Loucy (cell line): ENCODE measurements around the gene IFNE.
"Not testable (repeated sequence)": the region's sequence is repeated elsewhere in the genome, so short reads cannot be mapped to it uniquely, and the experiment has no call there.

Experiments
- H2AFZ ChIP-seq: fragments of 200-600 bp; sonication (generic); 2 replicates; pipeline ENCODE4 v1.6.0; 2016; ENCODE audit warnings: antibody characterized with exemption, mild to moderate bottlenecking, low read length, moderate library complexity
- H3F3A ChIP-seq: fragments of 200-600 bp; 2 replicates; pipeline ENCODE4 v1.6.0; 2016; ENCODE audit warnings: antibody characterized with exemption, low read depth, mild to moderate bottlenecking
- H3K27me3 ChIP-seq: fragments of 200-600 bp; sonication (generic); 2 replicates; pipeline ENCODE4 v1.6.1; 2014; ENCODE audit warnings: low read length, mild to moderate bottlenecking; ENCODE audit not compliant: insufficient read depth, poor library complexity, severe bottlenecking
- H3K36me3 ChIP-seq: fragments of 200-600 bp; sonication (generic); 2 replicates; pipeline ENCODE4 v1.6.1; 2016; ENCODE audit warnings: low read length; ENCODE audit not compliant: insufficient read depth
- H3K4me1 ChIP-seq: fragments of 200-600 bp; sonication (generic); 2 replicates; pipeline ENCODE4 v1.5.1; 2014; ENCODE audit warnings: low read length, mild to moderate bottlenecking; ENCODE audit not compliant: insufficient read depth, poor library complexity, severe bottlenecking
- H3K4me2 ChIP-seq: fragments of 200-600 bp; sonication (generic); 2 replicates; pipeline ENCODE4 v1.6.0; 2014; ENCODE audit warnings: antibody characterized with exemption, low read length, low read depth, mild to moderate bottlenecking; ENCODE audit not compliant: poor library complexity, severe bottlenecking
- H3K4me3 ChIP-seq: fragments of 200-600 bp; sonication (generic); 2 replicates; pipeline ENCODE4 v1.5.1; 2014; ENCODE audit warnings: low read length, mild to moderate bottlenecking, mixed read lengths; ENCODE audit not compliant: poor library complexity, severe bottlenecking
- H3K79me2 ChIP-seq: fragments of 200-600 bp; sonication (generic); 2 replicates; pipeline ENCODE4 v1.6.1; 2014; ENCODE audit warnings: low read length; ENCODE audit not compliant: insufficient read depth
- H3K9ac ChIP-seq: fragments of 200-600 bp; sonication (generic); 2 replicates; pipeline ENCODE4 v1.6.0; 2014; ENCODE audit warnings: mild to moderate bottlenecking, low read depth, low read length, moderate library complexity; ENCODE audit not compliant: poor library complexity, severe bottlenecking
- H3K9me2 ChIP-seq: fragments of 200-600 bp; sonication (generic); replicated peaks from 2 replicates; pipeline ENCODE4 v1.6.1; 2016; ENCODE audit warnings: low read depth, low read length, mixed read lengths
- H3K9me3 ChIP-seq: fragments of 200-600 bp; sonication (generic); 2 replicates; pipeline ENCODE4 v1.6.1; 2014; ENCODE audit warnings: mild to moderate bottlenecking, antibody characterized with exemption, low read length, low read depth; ENCODE audit not compliant: insufficient read depth
- H4K20me1 ChIP-seq: fragments of 200-600 bp; sonication (generic); 2 replicates; pipeline ENCODE4 v1.6.0; 2014; ENCODE audit warnings: antibody characterized with exemption, low read length, mild to moderate bottlenecking; ENCODE audit not compliant: insufficient read depth, poor library complexity, severe bottlenecking
- CTCF ChIP-seq: fragments of 200-600 bp; sonication (generic); conservative IDR thresholded peaks from 2 replicates; pipeline ENCODE4 v1.5.1; 2014; ENCODE audit warnings: mild to moderate bottlenecking, antibody characterized with exemption, low read length
- EZH2phosphoT487 ChIP-seq: fragments of 200-600 bp; IDR thresholded peaks from 2 replicates; pipeline ENCODE4 v1.6.1; 2018; ENCODE audit warnings: antibody characterized with exemption, mild to moderate bottlenecking, moderate library complexity, borderline replicate concordance

The IFNE gene

DNA sequence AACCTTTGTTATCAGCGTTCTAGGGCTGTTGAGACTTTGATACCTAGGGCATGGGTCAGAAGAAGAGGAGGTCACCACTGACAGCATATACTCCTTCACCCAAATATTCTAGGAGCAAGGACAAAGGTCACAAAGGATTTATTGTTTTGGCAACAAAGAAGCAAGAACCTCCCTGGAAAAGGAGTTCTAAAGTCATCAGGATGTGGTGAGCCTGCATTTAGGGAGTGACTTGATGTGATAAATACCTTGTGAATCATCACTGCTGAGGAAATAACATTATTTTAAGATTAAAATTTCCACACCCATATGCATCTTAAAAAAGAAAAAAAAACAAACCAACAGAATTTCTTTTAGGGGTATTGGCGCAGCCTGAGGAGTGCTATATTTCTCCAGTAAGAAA, 28.0 kb downstream of the IFNE start:
- H3K4me1 ChIP-seq = no peaks in the 10 kb centered on the region
- no peak overlapping the region for H3K4me3 ChIP-seq
- no peak overlapping the region for H3K9ac ChIP-seq
- no peaks in the 10 kb centered on the region for H3K79me2 ChIP-seq
- H3K4me2 ChIP-seq = no peak overlapping the region
- H3K9me3 ChIP-seq = no peaks in the 10 kb centered on the region
- no peaks in the 10 kb centered on the region for H3K9me2 ChIP-seq
- no peak for TF ChIP-seq EZH2phosphoT487
- no peak for TF ChIP-seq CTCF
- H3K36me3 ChIP-seq = no peaks in the 10 kb centered on the region
- no peaks in the 10 kb centered on the region for H3K27me3 ChIP-seq
- H4K20me1 ChIP-seq = no peaks in the 10 kb centered on the region
- no peaks in the 10 kb centered on the region for H3F3A ChIP-seq
- no peak overlapping the region for H2AFZ ChIP-seq

DNA sequence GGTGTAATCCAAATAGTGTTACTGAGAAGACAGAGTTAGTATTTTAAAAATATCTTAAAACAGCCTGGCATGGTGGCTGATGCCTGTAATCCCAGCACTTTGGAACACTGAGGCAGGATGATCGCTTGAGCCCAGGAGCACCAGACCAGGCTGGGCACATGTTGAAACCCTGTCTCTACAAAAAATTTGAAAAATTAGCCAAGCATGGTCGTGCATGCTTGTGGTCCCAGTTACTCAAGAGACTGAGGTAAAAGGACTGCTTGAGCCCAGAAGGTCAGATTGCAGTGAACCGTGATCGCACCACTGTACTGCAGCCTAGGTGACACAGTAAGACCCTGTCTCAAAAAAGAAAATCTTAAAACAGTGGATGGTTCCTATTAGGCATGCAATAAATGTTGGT, 29.4 kb downstream of the IFNE start:
- Histone ChIP-seq H3K36me3 (no peaks in the 10 kb centered on the region), H3K4me2 (no peak overlapping the region), H3F3A (no peaks in the 10 kb centered on the region), H3K79me2 (no peaks in the 10 kb centered on the region), H3K9ac (no peak overlapping the region), H3K9me3 (no peaks in the 10 kb centered on the region), H3K27me3 (no peaks in the 10 kb centered on the region), H2AFZ (no peak overlapping the region), H4K20me1 (no peaks in the 10 kb centered on the region), H3K9me2 (no peaks in the 10 kb centered on the region), H3K4me1 (no peaks in the 10 kb centered on the region), H3K4me3 (no peak overlapping the region)
- TF ChIP-seq EZH2phosphoT487 = no peak
- TF ChIP-seq CTCF = no peak

DNA sequence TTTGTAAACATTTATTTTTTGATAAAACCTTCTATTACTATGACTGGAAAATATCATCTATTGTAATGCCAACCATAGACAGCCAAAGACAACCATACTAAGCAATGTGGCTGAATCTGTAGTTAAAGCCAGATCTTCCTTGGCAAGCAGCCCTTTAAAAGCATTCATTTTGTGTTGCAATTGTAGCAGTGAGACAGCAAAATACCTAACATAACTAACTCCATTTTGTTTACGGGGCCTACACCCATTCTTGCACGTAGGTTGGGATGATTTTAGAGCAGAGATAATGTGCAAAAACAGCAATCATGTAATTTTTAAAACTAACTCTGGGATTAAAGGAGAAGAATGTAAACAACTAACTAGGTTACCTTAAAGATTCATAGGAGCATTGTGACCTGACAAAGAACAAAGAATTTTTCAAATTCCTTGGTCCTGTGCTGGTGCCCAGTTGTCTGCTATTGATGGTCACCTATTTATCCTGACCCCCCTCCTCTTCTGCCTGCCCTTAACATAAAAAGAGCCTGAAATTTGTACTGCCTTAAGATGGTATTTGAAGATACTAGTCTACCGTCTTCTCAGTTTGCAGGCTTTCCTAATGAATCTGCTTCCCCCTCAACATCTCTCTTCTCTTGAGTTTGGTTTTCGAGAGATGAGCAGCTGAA, 31.2 kb downstream of the IFNE start:
- no peaks in the 10 kb centered on the region for H3K9me3 ChIP-seq
- H2AFZ ChIP-seq = no peak overlapping the region
- no peak overlapping the region for H3K9ac ChIP-seq
- H4K20me1 ChIP-seq = no peaks in the 10 kb centered on the region
- no peaks in the 10 kb centered on the region for H3K4me1 ChIP-seq
- H3K9me2 ChIP-seq = no peaks in the 10 kb centered on the region
- TF ChIP-seq EZH2phosphoT487 (no peak), CTCF (no peak)
- H3K4me3 ChIP-seq = no peak overlapping the region
- H3K4me2 ChIP-seq = no peak overlapping the region
- no peaks in the 10 kb centered on the region for H3F3A ChIP-seq
- no peaks in the 10 kb centered on the region for H3K79me2 ChIP-seq
- H3K27me3 ChIP-seq = no peaks in the 10 kb centered on the region
- no peaks in the 10 kb centered on the region for H3K36me3 ChIP-seq

DNA sequence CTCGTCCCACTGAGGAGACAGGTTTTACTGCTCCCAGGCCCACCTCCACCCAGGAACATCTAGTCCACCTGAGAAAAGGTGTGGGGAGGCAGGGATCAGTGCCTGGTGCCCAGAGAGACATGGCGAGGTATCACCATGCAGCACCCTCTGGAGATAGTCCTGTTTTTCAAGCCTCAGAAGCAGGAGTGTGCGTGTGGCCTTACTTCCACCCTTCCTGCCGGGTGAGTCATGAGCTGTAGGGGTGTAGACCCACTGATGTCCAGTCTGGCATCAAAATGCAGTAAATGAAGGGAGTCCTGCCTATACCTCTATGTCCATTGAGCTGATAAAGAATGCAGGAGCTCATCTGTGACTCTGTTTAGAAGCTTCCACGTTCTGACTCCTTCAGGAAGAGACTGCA, 32.8 kb downstream of the IFNE start:
- H2AFZ ChIP-seq, H4K20me1 ChIP-seq, H3K9me2 ChIP-seq, H3F3A ChIP-seq, H3K36me3 ChIP-seq, H3K79me2 ChIP-seq, H3K4me3 ChIP-seq, H3K9ac ChIP-seq, H3K4me2 ChIP-seq, H3K9me3 ChIP-seq, H3K4me1 ChIP-seq, H3K27me3 ChIP-seq: not testable (repeated sequence)
